Adrenal gland (tissue), 5 donors: ENCODE measurements around the gene COL23A1.

Experiments
- CTCF ChIP-seq, 6 experiments: fragments of 450-650 bp in 4 of 6; fragments of 200-600 bp in 2 of 6; sonication (generic) in 1 of 6; IDR thresholded peaks; 1 replicate in 5 of 6; 2 replicates in 1 of 6; pipeline versions ENCODE4 v1.5.1 to v1.8.0; 2016 to 2021; ENCODE audit warnings: antibody characterized with exemption in 6 of 6, mild to moderate bottlenecking in 2 of 6, moderate library complexity in 1 of 6
- POLR2A ChIP-seq, 2 donors: fragments of 450-650 bp; IDR thresholded peaks; one replicate each; pipeline ENCODE4 v1.6.1; 2017; ENCODE audit warnings: antibody characterized with exemption in 2 of 2, mild to moderate bottlenecking in 2 of 2, moderate library complexity in 1 of 2
- donor health status: DM: no; HTN: no; CAD: no.

GRCh38 chr5:178467205-178467567 lies 123.0 kb downstream of the COL23A1 start:
- TF ChIP-seq CTCF (IDR thresholded peaks at IDR 0.05) (no peak), POLR2A (IDR thresholded peaks at IDR 0.05) (no peak)
